Measurements from ENCODE around the gene MCRS1.
A peak's percentile ranks its signal among the peaks of the same experiment; 100 is the strongest.

Gene MCRS1

GRCh38 chr12:49541140-49541861 is 26.6 kb downstream of the MCRS1 start:
- peak; percentile 23 for DNase-seq (ENCODE audit: low spot score)
- TF ChIP-seq CTCF (IDR thresholded peaks at IDR 0.05; ENCODE audit: extremely low read depth, insufficient read depth, missing control alignments): no peak
- in situ Hi-C loops (cut with MboI; ENCODE audit: low pct_unique_long_range_greater_than_20kb, low sequenced_read_pairs, unreplicated experiment): no loop called here

- TF ChIP-seq CTCF (IDR thresholded peaks at IDR 0.05; ENCODE audit: extremely low read depth, insufficient read depth, missing control alignments): no peak
- DNase-seq (ENCODE audit: low spot score): peak; percentile 46
- in situ Hi-C loops (cut with MboI; ENCODE audit: low pct_unique_long_range_greater_than_20kb, low sequenced_read_pairs, unreplicated experiment): no loop called here
Measured at GRCh38 chr12:49540229-49541139, 27.5 kb downstream of the MCRS1 start.

GRCh38 chr12:49539406-49540228 is 28.3 kb downstream of the MCRS1 start:
- in situ Hi-C loops (cut with MboI; ENCODE audit: low pct_unique_long_range_greater_than_20kb, low sequenced_read_pairs, unreplicated experiment): no loop called here
- peak; percentile 72 for DNase-seq (ENCODE audit: low spot score)
- TF ChIP-seq CTCF (IDR thresholded peaks at IDR 0.05; ENCODE audit: extremely low read depth, insufficient read depth, missing control alignments): no peak

- in situ Hi-C loops (cut with MboI; ENCODE audit: low pct_unique_long_range_greater_than_20kb, low sequenced_read_pairs, unreplicated experiment): no loop called here
- peak; percentile 98 for DNase-seq (ENCODE audit: low spot score)
Measured at GRCh38 chr12:49538510-49539403, 29.2 kb downstream of the MCRS1 start, which contains the start of gene KCNH3. Gene KCNH3, plus strand, starts transcription at chr12:49539030. Its CDS starts 387 bp downstream, at chr12:49539417.

More at GRCh38 chr12:49538510-49539403, 29.2 kb downstream of the MCRS1 start, which contains the start of gene KCNH3:
- TF ChIP-seq CTCF (IDR thresholded peaks at IDR 0.05; ENCODE audit: extremely low read depth, insufficient read depth, missing control alignments): no peak

Measured in GM13977 (cell line).